GM12872 (cell line): ENCODE measurements around the gene PRM3.
A peak's percentile ranks its signal among the peaks of the same experiment; 100 is the strongest.

Experiments used
- TF ChIP-seq, protein P1 (sequence below): IDR thresholded peaks from 3 replicates; pipeline ENCODE4 v1.5.1; 2011; ENCODE audit warnings: low read depth, mild to moderate bottlenecking, low read length, moderate library complexity; ENCODE audit not compliant: insufficient read depth

The PRM3 gene

DNA sequence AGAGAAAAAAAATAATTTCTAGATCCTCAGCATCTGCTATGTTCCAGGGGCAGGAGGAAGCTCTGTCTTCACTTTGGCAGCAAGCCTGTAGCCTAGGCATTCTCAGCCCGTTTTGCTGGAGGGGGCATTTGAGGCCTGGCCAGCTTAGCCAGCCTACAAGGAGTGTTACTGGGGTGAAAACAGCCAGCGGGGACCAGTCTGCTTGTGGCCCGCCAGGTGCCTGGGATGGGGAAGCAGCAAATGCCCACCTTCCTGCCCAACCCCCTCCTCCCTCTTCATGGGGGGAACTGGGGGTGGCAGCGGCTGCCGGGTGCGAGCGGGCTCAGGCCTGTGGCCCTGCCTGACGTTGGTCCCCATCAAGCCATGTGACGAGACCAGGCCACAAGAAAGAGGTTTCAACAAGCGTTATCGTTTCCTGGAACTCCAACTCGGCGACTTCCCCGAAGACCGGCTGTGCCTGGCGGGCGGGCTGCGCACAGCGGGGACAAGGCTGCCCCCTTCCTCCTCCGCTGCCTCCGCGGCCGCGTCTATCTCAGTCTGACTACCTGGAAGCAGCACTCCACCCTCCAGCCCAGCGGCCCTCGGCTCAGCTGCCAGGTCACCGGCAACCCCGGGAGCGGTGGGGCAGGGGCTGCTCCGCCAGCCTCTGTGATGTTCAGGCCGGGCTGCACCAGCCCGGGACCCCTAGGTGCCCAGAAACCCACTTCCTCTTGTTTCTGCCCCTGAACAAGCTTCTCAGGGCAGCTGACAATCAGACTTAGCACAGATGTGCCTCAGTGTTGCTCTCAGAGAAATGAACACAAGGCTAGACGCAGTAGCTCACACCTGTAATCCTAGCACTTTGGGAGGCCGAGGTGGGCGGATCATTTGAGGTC lies 40.3 kb downstream of the PRM3 start:
- TF ChIP-seq, protein P1, sequence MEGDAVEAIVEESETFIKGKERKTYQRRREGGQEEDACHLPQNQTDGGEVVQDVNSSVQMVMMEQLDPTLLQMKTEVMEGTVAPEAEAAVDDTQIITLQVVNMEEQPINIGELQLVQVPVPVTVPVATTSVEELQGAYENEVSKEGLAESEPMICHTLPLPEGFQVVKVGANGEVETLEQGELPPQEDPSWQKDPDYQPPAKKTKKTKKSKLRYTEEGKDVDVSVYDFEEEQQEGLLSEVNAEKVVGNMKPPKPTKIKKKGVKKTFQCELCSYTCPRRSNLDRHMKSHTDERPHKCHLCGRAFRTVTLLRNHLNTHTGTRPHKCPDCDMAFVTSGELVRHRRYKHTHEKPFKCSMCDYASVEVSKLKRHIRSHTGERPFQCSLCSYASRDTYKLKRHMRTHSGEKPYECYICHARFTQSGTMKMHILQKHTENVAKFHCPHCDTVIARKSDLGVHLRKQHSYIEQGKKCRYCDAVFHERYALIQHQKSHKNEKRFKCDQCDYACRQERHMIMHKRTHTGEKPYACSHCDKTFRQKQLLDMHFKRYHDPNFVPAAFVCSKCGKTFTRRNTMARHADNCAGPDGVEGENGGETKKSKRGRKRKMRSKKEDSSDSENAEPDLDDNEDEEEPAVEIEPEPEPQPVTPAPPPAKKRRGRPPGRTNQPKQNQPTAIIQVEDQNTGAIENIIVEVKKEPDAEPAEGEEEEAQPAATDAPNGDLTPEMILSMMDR, result 0 out of 3 replicates have a peak, but pooled peaks have one; percentile 3

DNA sequence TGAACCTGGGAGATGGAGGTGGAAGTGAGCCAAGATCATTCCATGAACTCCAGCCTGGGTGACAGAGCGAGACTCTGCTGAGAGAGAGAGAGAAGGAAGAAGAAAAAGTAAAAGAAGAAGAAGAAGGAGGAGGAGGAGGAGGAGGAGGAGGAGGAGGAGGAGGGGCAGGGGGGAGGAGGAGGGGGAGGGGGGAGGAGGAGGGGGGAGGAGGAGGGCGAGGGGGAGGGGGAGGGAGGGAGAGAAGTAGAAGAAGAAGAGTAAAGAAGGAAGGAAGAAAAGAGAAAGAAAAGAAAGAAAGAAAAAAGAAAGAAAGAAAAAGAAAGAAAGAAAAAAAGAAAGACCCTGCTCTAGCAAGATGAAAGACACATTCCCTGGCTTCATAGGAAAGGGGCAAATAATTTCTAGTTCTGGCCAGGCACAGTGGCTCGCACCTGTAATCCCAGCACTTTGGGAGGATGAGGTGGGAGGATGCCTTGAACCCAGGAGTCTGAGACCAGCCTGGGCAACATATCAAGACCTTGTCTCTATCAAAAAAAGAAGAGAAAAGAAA lies 41.1 kb downstream of the PRM3 start:
- TF ChIP-seq, protein P1, result no peak

DNA sequence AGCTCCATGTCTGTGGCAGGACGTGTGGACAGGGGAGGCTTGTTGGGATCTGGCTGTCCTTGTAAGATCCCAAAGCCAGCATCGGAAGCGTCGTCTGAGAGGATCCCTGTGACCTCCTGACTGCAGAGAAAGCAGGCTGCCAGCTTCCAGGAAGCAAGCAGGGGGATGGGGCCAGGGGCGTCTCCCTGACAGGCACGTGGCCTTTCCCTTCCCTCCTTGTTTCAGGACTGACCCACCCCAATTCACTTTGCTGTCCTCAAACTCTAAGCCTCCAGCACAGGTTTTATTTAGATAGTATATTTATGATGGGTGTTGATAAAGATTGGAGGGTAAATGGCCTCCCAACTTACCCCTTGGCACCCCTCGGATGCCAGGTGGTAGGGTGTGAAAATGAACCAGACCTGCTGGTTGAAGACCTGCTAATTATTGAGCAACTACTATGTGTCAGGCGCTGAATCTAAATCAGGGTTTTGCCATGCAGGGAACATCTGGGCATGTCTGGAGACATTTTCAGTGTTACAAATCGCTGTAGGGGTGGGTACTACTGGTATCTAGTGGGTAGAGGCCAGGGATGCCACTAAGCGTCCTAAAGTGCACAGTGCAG lies 42.0 kb downstream of the PRM3 start:
- TF ChIP-seq, protein P1, result no peak

DNA sequence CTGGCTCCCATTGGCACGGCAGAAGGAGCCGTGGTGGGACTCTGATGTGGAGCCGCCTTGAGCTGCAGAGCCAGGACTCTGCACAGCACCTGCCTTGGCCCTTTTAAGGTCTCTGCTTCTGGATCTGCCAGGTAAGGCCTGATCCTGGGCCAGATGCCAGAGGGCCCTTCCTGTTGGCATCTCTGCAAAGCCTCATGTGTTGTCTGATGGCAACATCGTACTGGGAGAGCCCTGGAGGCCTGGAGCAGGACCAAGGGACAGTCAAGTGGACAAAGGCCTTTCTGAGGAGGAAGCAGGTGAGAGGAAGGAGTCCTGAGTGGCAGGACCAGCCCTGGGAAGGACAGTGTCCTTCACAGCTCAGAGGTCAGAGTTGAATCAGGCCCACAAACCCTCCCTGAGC lies 43.5 kb downstream of the PRM3 start:
- TF ChIP-seq, protein P1, result no peak

DNA sequence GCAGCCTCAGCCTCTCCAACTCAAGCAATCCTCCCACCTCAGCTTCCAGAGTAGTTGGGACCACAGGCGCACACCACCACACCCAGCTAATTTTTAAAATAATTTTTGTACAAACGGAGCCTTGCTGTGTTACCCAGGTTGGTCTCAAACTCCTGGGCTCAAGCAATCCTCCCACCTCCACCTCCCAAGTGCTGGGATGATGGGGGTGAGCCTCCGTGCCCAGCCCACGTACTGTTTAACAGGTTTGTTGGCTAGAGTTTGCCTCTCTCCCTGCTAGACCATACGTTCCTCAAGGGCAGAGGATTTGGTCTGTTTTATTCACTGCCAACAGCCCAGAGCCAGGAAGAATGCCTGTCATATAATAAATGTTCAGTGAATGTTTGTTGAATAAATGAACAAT lies 44.0 kb downstream of the PRM3 start:
- TF ChIP-seq, protein P1, result no peak

DNA sequence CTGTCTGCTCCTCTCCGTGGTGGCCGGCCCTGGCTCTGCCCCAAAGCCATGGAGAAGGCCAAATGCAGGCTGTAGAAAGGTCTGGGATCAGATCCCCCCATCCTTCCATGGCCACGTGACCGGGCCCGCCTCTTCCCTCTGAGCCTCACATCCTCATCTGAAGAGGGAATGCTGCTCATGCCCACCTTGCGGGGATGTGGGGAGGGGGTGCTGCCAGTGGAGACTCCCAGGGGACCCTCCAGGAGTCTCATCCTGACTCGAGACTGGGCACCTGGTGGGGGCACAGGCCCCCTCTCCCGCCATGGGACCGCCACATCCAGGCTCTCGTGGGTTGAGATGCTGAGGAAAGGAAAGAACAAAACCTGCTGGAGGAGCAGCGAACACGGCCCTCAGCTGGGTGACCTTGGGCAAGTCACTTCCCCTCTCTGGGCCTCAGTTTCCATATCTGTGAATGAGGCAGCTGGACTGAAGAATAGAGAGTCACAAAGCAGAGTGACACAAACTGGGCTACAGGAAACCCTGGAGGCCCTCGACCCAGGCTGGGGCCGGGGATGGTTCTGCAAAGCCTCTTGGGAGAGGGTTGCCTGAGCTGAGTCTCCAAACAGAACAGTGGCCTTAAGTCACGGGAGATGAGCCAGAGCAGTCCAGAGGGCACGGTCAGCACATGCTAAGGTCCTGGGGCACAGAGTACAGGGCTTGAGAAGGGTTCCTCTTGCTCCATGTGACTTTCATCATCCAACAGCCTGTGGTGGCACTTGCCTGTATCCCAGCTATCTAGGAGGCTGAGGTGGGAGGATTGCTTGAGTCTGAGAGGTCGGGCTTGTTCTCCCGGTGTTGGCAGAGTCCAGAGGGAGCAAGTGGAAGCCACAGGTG lies 47.5 kb downstream of the PRM3 start:
- TF ChIP-seq, protein P1, result no peak
